Mucosa of descending colon (tissue), 3 donors: ENCODE data around the gene SH2B2. TPM values are rescaled to one million over a fixed set of nuclear protein-coding genes. Genes with fewer than 3 reads are reported as not detected.
A peak's percentile ranks its signal among the peaks of the same experiment; 100 is the strongest.
"Not testable (repeated sequence)": the region's sequence is repeated elsewhere in the genome, so short reads cannot be mapped to it uniquely, and the experiment has no call there.

Experiments
- ATAC-seq: fragments of 200-7000 bp; cut with Tn5 transposase; one replicate; pipeline ENCODE4 v1.9.1; 2020; ENCODE audit warnings: mild to moderate bottlenecking, moderate library complexity
- DNase-seq, 3 donors: peaks; one replicate each; pipeline ENCODE4 v3.0.0-alpha.2; 2020
- H3K36me3 ChIP-seq: fragments of 200-600 bp; one replicate; pipeline ENCODE4 v1.8.0; 2021; ENCODE audit warnings: low read depth, mild to moderate bottlenecking
- H3K4me1 ChIP-seq: fragments of 200-600 bp; one replicate; pipeline ENCODE4 v1.8.0; 2021; ENCODE audit warnings: low read depth, mild to moderate bottlenecking
- H3K4me3 ChIP-seq: fragments of 200-600 bp; one replicate; pipeline ENCODE4 v1.8.0; 2021; ENCODE audit warnings: mild to moderate bottlenecking
- H3K9me3 ChIP-seq: fragments of 200-600 bp; one replicate; pipeline ENCODE4 v1.8.0; 2021; ENCODE audit warnings: mild to moderate bottlenecking
- intact Hi-C, 2 donors: fragments of 100-400 bp; cut with DNase I in 1 of 2; cut with micrococcal nuclease in 1 of 2; formaldehyde crosslinking; loops; one replicate each; pipeline versions ENCODE4 v1.11.0 to v1.11.1; 2022; cut with DNase I, micrococcal nuclease
- total RNA-seq, 3 donors: library from RNA; stranded (reverse); fragmentation: NEBNext Ultra II Directional in 2 of 3; extraction: Animal tissue kit (Norgen Biotek cat#: 25700) in 2 of 3; gene quantifications; one replicate each; pipeline versions ENCODE4 v1.2.1 to v1.2.4, GENCODE V29; 2021 to 2023
- TF ChIP-seq, protein P1 (sequence below): fragments of 200-600 bp; IDR thresholded peaks from one replicate; pipeline ENCODE4 v1.8.0; 2022; ENCODE audit warnings: antibody characterized with exemption, mild to moderate bottlenecking
- donor health status: DM: no; HTN: no; CAD: no; lungs with moderate emphysema.
- donor health status: DM: no; HTN: no; CAD: no.
- donor health status: DM: no; HTN: yes; CAD: no.

SH2B2 gene
- total RNA-seq, 3 donors from 2014 or later: 2.3 to 3.7 (median 2.7) TPM

- DNase-seq: no peak
- intact Hi-C loops: no loop called here
- no peaks in the 10 kb centered on the region for H3K4me1 ChIP-seq
- TF ChIP-seq, protein P1, sequence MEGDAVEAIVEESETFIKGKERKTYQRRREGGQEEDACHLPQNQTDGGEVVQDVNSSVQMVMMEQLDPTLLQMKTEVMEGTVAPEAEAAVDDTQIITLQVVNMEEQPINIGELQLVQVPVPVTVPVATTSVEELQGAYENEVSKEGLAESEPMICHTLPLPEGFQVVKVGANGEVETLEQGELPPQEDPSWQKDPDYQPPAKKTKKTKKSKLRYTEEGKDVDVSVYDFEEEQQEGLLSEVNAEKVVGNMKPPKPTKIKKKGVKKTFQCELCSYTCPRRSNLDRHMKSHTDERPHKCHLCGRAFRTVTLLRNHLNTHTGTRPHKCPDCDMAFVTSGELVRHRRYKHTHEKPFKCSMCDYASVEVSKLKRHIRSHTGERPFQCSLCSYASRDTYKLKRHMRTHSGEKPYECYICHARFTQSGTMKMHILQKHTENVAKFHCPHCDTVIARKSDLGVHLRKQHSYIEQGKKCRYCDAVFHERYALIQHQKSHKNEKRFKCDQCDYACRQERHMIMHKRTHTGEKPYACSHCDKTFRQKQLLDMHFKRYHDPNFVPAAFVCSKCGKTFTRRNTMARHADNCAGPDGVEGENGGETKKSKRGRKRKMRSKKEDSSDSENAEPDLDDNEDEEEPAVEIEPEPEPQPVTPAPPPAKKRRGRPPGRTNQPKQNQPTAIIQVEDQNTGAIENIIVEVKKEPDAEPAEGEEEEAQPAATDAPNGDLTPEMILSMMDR: no peak
- no peaks in the 10 kb centered on the region for H3K9me3 ChIP-seq
- H3K36me3 ChIP-seq: no peaks in the 10 kb centered on the region
- H3K4me3 ChIP-seq: no peak overlapping the region
- ATAC-seq: no peak
These were observed 9.4 kb downstream of the SH2B2 start for GRCh38 chr7:102296179-102296438.

DNA sequence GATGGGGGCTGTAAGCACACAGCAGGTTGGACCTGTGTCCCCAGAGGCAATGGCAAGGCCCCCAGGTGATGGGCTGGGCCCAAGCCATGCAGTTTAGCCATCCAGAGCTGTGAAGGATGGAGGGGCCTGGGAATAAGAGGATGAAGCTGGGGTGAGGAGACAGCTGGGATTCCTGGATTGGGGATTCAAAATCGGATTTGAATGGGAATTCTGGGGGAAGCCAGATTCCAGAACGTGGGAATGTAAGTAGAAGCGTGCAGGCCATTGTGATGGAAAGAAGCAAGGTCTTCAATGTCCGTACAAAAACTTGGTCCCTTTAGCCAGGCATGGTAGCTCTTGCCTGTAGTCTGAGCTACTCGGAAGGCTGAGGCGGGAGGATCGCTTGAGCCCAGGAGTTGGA is 9.8 kb downstream of the SH2B2 start:
- no peaks in the 10 kb centered on the region for H3K4me1 ChIP-seq
- H3K36me3 ChIP-seq: no peaks in the 10 kb centered on the region
- H3K4me3 ChIP-seq: no peak overlapping the region
- intact Hi-C loops: no loop called here
- DNase-seq: no peak
- ATAC-seq: no peak
- H3K9me3 ChIP-seq: no peaks in the 10 kb centered on the region
- TF ChIP-seq, protein P1: no peak

- DNase-seq (no peak), ATAC-seq (no peak)
- H3K4me1 ChIP-seq: no peaks in the 10 kb centered on the region
- intact Hi-C loops: no loop called here
- no peaks in the 10 kb centered on the region for H3K9me3 ChIP-seq
- H3K4me3 ChIP-seq: no peak overlapping the region
- H3K36me3 ChIP-seq: no peaks in the 10 kb centered on the region
- TF ChIP-seq, protein P1: no peak
These were observed 11.0 kb downstream of the SH2B2 start for GRCh38 chr7:102297487-102298218.

DNA sequence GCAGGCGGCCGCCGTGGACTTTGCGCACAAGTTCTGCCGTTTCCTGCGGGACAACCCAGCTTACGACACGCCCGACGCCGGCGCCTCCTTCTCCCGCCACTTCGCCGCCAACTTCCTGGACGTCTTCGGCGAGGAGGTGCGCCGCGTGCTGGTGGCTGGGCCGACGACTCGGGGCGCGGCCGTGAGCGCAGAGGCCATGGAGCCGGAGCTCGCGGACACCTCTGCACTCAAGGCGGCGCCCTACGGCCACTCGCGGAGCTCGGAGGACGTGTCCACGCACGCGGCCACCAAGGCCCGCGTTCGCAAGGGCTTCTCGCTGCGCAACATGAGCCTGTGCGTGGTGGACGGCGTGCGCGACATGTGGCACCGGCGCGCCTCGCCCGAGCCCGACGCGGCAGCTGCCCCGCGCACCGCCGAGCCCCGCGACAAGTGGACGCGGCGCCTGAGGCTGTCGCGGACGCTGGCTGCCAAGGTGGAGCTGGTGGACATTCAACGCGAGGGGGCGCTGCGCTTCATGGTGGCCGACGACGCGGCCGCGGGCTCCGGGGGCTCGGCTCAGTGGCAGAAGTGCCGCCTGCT is 14.1 kb downstream of the SH2B2 start:
- Histone ChIP-seq H3K36me3 (no peaks in the 10 kb centered on the region), H3K4me3 (no peak overlapping the region), H3K9me3 (no peaks in the 10 kb centered on the region), H3K4me1 (no peaks in the 10 kb centered on the region)
- DNase-seq (peak in 1 of 3 donors; percentile 44), ATAC-seq (no peak)
- TF ChIP-seq, protein P1: no peak
- intact Hi-C loops: no loop called here

GRCh38 chr7:102301367-102301766 is 14.7 kb downstream of the SH2B2 start:
- H3K4me3 ChIP-seq, H3K9me3 ChIP-seq, DNase-seq, H3K36me3 ChIP-seq, intact Hi-C loops, H3K4me1 ChIP-seq, ATAC-seq: not testable (repeated sequence)

DNA sequence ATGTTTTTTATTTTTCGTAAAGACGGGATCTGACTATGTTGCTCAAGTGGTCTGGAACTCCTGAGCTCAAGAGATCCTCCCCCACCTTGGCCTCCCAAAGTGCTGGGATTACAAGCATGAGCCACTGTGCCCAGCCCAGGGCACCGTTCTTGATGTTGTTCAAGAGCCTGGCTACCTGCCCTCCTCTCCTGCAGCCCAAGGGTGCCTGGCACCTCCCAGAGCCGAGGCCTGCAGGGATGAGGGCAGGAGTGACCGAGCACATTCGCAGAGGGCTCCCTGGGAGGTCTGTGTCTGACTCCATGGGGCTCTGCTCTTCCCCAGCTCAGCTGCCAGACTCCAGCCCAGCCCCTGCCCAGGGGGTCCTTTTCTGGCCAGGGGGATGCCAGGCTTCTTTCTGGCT is 15.4 kb downstream of the SH2B2 start:
- no peak overlapping the region for H3K4me3 ChIP-seq
- DNase-seq (no peak), ATAC-seq (no peak)
- TF ChIP-seq, protein P1: no peak
- H3K9me3 ChIP-seq: no peaks in the 10 kb centered on the region
- H3K4me1 ChIP-seq: peaks cover 6% of the 10 kb centered on the region
- H3K36me3 ChIP-seq: no peaks in the 10 kb centered on the region
- intact Hi-C loops: no loop called here
